Measurements from ENCODE around the gene UBR1. TPM values are rescaled to one million over a fixed set of nuclear protein-coding genes. Genes with fewer than 3 reads are reported as not detected.
"Not testable (repeated sequence)": the region's sequence is repeated elsewhere in the genome, so short reads cannot be mapped to it uniquely, and the experiment has no call there.

The UBR1 gene
- polyA plus RNA-seq, 4 donors, result 4.3 to 17.7 (median 6.4) TPM

- Histone ChIP-seq H3K36me3 (ENCODE audit: control insufficient read depth in 3 of 3, insufficient read depth in 2 of 3, low read depth in 1 of 3, low read length in 3 of 3) (no peaks in the 10 kb centered on the region), H3K9me3 (ENCODE audit: control insufficient read depth in 2 of 2, insufficient read depth in 1 of 2, low read depth in 1 of 2, low read length in 1 of 2) (no peaks in the 10 kb centered on the region), H3K27me3 (ENCODE audit: control insufficient read depth in 3 of 3, insufficient read depth in 3 of 3, low read length in 3 of 3) (no peaks in the 10 kb centered on the region), H3K27ac (ENCODE audit: low read depth in 1 of 3, low read length in 2 of 3) (peak overlapping the region in 1 of 3 donors; percentile 62), H3K4me1 (ENCODE audit: control insufficient read depth in 3 of 3, insufficient read depth in 2 of 3, low read depth in 1 of 3, low read length in 2 of 3) (no peaks in the 10 kb centered on the region), H3K4me3 (ENCODE audit: low read depth in 1 of 3, low read length in 3 of 3) (peak overlapping the region in 1 of 3 donors; percentile 81)
- WGBS, 3 donors, result 51 to 56% (median 55%) methylated on average over 2 of the region's 2 CpGs
- no peak for DNase-seq
- no peak for FAIRE-seq
These were observed 186.5 kb downstream of the UBR1 start for GRCh38 chr15:42919308-42919707.

GRCh38 chr15:42918047-42918446, 187.8 kb downstream of the UBR1 start:
- no peak for FAIRE-seq
- H3K36me3 ChIP-seq (ENCODE audit: control insufficient read depth in 3 of 3, insufficient read depth in 2 of 3, low read depth in 1 of 3, low read length in 3 of 3), result no peaks in the 10 kb centered on the region
- no peaks in the 10 kb centered on the region for H3K4me1 ChIP-seq (ENCODE audit: control insufficient read depth in 3 of 3, insufficient read depth in 2 of 3, low read depth in 1 of 3, low read length in 2 of 3)
- no peak overlapping the region for H3K4me3 ChIP-seq (ENCODE audit: low read depth in 1 of 3, low read length in 3 of 3)
- no peaks in the 10 kb centered on the region for H3K27me3 ChIP-seq (ENCODE audit: control insufficient read depth in 3 of 3, insufficient read depth in 3 of 3, low read length in 3 of 3)
- H3K9me3 ChIP-seq (ENCODE audit: control insufficient read depth in 2 of 2, insufficient read depth in 1 of 2, low read depth in 1 of 2, low read length in 1 of 2), result no peaks in the 10 kb centered on the region
- H3K27ac ChIP-seq (ENCODE audit: low read depth in 1 of 3, low read length in 2 of 3), result no peak overlapping the region
- 80 to 82% (median 80%) methylated on average over 5 of the region's 5 CpGs for WGBS, 3 donors
- no peak for DNase-seq

DNA sequence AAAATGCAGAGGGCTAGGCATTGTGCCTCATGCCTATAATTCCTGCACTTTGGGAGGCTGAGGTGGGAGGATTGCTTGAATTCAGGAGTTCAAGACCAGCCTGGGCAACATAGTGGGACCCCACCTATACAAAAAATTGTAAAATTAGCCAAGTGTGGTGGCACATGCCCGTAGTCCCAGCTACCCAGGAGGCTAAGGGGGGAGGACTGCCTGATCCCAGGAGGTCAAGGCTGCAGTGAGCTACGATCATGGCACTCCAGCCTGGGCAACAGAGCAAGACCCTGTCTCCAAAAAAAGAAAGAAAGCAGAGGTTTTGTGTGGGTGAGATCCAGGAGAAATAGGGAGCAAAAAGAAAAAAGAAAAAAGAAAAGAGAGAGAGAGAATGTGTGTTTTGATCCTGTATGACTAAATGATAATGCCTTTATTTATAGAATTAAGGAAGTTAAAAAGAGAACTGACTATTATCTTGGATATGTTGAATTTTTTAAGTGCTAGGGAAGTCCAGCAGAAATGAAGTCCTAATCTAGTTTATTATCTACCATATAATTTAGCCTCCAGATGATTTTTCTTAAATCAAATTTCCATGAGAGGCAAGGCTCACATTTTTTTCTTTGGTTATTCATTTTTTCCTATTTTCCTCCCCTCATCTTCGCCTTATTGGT, 190.1 kb downstream of the UBR1 start:
- Histone ChIP-seq H3K4me3 (ENCODE audit: low read depth in 1 of 3, low read length in 3 of 3) (no peak overlapping the region), H3K4me1 (ENCODE audit: control insufficient read depth in 3 of 3, insufficient read depth in 2 of 3, low read depth in 1 of 3, low read length in 2 of 3) (no peaks in the 10 kb centered on the region), H3K27ac (ENCODE audit: low read depth in 1 of 3, low read length in 2 of 3) (no peak overlapping the region), H3K9me3 (ENCODE audit: control insufficient read depth in 2 of 2, insufficient read depth in 1 of 2, low read depth in 1 of 2, low read length in 1 of 2) (no peaks in the 10 kb centered on the region), H3K36me3 (ENCODE audit: control insufficient read depth in 3 of 3, insufficient read depth in 2 of 3, low read depth in 1 of 3, low read length in 3 of 3) (no peaks in the 10 kb centered on the region), H3K27me3 (ENCODE audit: control insufficient read depth in 3 of 3, insufficient read depth in 3 of 3, low read length in 3 of 3) (no peaks in the 10 kb centered on the region)
- FAIRE-seq (no peak), DNase-seq (no peak)
- WGBS, 3 donors, result 88 to 98% (median 94%) methylated on average over 3 of the region's 3 CpGs

GRCh38 chr15:42914728-42915497, 190.9 kb downstream of the UBR1 start:
- H3K27ac ChIP-seq (ENCODE audit: low read depth in 1 of 3, low read length in 2 of 3), result no peak overlapping the region
- no peak overlapping the region for H3K4me3 ChIP-seq (ENCODE audit: low read depth in 1 of 3, low read length in 3 of 3)
- H3K27me3 ChIP-seq (ENCODE audit: control insufficient read depth in 3 of 3, insufficient read depth in 3 of 3, low read length in 3 of 3), result no peaks in the 10 kb centered on the region
- no peaks in the 10 kb centered on the region for H3K4me1 ChIP-seq (ENCODE audit: control insufficient read depth in 3 of 3, insufficient read depth in 2 of 3, low read depth in 1 of 3, low read length in 2 of 3)
- WGBS, 3 donors, result 51 to 55% (median 54%) methylated on average over 5 of the region's 5 CpGs
- no peaks in the 10 kb centered on the region for H3K36me3 ChIP-seq (ENCODE audit: control insufficient read depth in 3 of 3, insufficient read depth in 2 of 3, low read depth in 1 of 3, low read length in 3 of 3)
- no peak for FAIRE-seq
- no peak for DNase-seq
- H3K9me3 ChIP-seq (ENCODE audit: control insufficient read depth in 2 of 2, insufficient read depth in 1 of 2, low read depth in 1 of 2, low read length in 1 of 2), result no peaks in the 10 kb centered on the region

- H3K4me1 ChIP-seq (ENCODE audit: control insufficient read depth in 3 of 3, insufficient read depth in 2 of 3, low read depth in 1 of 3, low read length in 2 of 3), result no peaks in the 10 kb centered on the region
- DNase-seq (no peak), FAIRE-seq (no peak)
- no peak overlapping the region for H3K4me3 ChIP-seq (ENCODE audit: low read depth in 1 of 3, low read length in 3 of 3)
- H3K27ac ChIP-seq (ENCODE audit: low read depth in 1 of 3, low read length in 2 of 3), result no peak overlapping the region
- H3K27me3 ChIP-seq (ENCODE audit: control insufficient read depth in 3 of 3, insufficient read depth in 3 of 3, low read length in 3 of 3), result no peaks in the 10 kb centered on the region
- peaks cover 0 to 3% (median 0%) of the 10 kb centered on the region in 3 donors for H3K36me3 ChIP-seq (ENCODE audit: control insufficient read depth in 3 of 3, insufficient read depth in 2 of 3, low read depth in 1 of 3, low read length in 3 of 3)
- 86 to 93% (median 86%) methylated on average over 5 of the region's 5 CpGs for WGBS, 3 donors
- H3K9me3 ChIP-seq (ENCODE audit: control insufficient read depth in 2 of 2, insufficient read depth in 1 of 2, low read depth in 1 of 2, low read length in 1 of 2), result no peaks in the 10 kb centered on the region
These were observed 194.7 kb downstream of the UBR1 start for GRCh38 chr15:42911058-42911592.

- Histone ChIP-seq H3K4me3 (ENCODE audit: low read depth in 1 of 3, low read length in 3 of 3) (no peak overlapping the region), H3K27ac (ENCODE audit: low read depth in 1 of 3, low read length in 2 of 3) (no peak overlapping the region), H3K4me1 (ENCODE audit: control insufficient read depth in 3 of 3, insufficient read depth in 2 of 3, low read depth in 1 of 3, low read length in 2 of 3) (no peaks in the 10 kb centered on the region), H3K27me3 (ENCODE audit: control insufficient read depth in 3 of 3, insufficient read depth in 3 of 3, low read length in 3 of 3) (no peaks in the 10 kb centered on the region), H3K9me3 (ENCODE audit: control insufficient read depth in 2 of 2, insufficient read depth in 1 of 2, low read depth in 1 of 2, low read length in 1 of 2) (no peaks in the 10 kb centered on the region), H3K36me3 (ENCODE audit: control insufficient read depth in 3 of 3, insufficient read depth in 2 of 3, low read depth in 1 of 3, low read length in 3 of 3) (peaks cover 0 to 6% (median 0%) of the 10 kb centered on the region in 3 donors)
- WGBS, 3 donors, result 60 to 76% (median 65%) methylated on average over 2 of the region's 2 CpGs
- no peak for FAIRE-seq
- no peak for DNase-seq
These were observed 197.3 kb downstream of the UBR1 start for GRCh38 chr15:42908538-42908937.

DNA sequence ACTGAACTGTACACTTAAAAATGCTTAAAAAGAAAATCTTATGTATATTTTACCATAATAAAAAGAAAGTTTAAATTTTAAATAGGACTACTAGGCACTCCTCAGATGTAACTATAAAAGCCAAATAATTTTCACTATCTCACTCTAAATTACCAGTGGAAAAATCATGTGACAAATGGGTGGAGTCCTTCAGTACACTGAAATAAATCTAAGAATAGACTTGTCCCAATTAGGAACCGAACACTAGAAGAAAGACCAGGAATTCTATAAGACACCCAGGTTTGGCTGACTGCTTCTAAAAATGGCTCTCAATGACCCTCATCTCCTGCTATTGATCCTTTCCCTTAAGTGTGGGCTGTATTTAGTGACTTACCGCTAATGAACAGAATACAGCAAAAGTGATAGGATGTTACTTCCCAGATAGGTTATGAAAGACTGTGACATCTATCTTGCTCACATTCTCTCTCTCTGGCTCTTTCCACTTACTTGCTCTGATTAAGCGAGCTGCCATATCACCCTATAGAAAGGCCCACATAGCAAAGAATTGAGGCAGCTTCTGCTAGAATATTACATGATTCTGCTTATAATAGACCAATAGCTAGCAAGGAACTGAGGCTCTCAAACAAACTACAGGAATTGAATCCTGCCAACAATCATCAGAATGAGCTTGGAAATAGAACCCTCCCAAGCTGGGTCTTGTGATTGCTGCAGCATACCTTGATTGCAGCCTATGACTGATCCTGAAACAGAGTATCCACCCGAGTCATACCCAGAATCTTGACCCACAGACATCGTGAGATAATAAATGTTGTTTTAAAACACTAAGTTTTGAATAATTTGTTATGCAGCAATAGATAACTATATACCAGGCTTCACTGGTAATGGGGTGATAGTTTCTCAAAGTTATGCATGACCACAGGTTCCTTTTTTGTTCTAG, 202.2 kb downstream of the UBR1 start:
- Histone ChIP-seq H3K4me3 (ENCODE audit: low read depth in 1 of 3, low read length in 3 of 3) (no peak overlapping the region), H3K27ac (ENCODE audit: low read depth in 1 of 3, low read length in 2 of 3) (no peak overlapping the region), H3K9me3 (ENCODE audit: control insufficient read depth in 2 of 2, insufficient read depth in 1 of 2, low read depth in 1 of 2, low read length in 1 of 2) (no peaks in the 10 kb centered on the region), H3K4me1 (ENCODE audit: control insufficient read depth in 3 of 3, insufficient read depth in 2 of 3, low read depth in 1 of 3, low read length in 2 of 3) (no peaks in the 10 kb centered on the region), H3K36me3 (ENCODE audit: control insufficient read depth in 3 of 3, insufficient read depth in 2 of 3, low read depth in 1 of 3, low read length in 3 of 3) (peaks cover 0 to 6% (median 0%) of the 10 kb centered on the region in 3 donors), H3K27me3 (ENCODE audit: control insufficient read depth in 3 of 3, insufficient read depth in 3 of 3, low read length in 3 of 3) (no peaks in the 10 kb centered on the region)
- FAIRE-seq (no peak), DNase-seq (no peak)
- 84 to 89% (median 89%) methylated on average over 5 of the region's 5 CpGs for WGBS, 3 donors

DNA sequence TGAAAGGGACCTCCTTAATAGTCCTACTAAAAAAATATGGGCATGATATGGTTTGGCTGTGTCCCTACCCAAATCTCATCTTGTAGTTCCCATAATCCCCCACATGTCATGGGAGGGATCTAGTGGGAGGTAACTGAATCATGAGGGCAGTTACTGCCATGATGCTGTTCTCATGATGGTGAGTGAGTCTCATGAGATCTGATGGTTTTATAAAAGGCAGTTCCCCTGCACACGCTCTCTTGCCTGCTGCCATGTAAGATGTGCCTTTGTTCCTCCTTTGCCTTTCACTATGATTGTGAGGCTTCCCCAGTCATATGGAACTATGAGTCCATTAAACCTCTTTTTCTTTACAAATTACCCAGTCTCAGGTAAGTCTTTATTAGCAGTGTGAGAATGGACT, 211.9 kb downstream of the UBR1 start:
- not testable (repeated sequence) for H3K4me1 ChIP-seq (ENCODE audit: control insufficient read depth in 3 of 3, insufficient read depth in 2 of 3, low read depth in 1 of 3, low read length in 2 of 3); H3K27ac ChIP-seq (ENCODE audit: low read depth in 1 of 3, low read length in 2 of 3); H3K36me3 ChIP-seq (ENCODE audit: control insufficient read depth in 3 of 3, insufficient read depth in 2 of 3, low read depth in 1 of 3, low read length in 3 of 3); FAIRE-seq; H3K4me3 ChIP-seq (ENCODE audit: low read depth in 1 of 3, low read length in 3 of 3); H3K9me3 ChIP-seq (ENCODE audit: control insufficient read depth in 2 of 2, insufficient read depth in 1 of 2, low read depth in 1 of 2, low read length in 1 of 2); H3K27me3 ChIP-seq (ENCODE audit: control insufficient read depth in 3 of 3, insufficient read depth in 3 of 3, low read length in 3 of 3); DNase-seq
- WGBS, 3 donors, result 88 to 100% (median 95%) methylated on average over 1 of the region's 1 CpG

Measured in small intestine (tissue), 7 donors.